GM12875 (cell line): Measurements from ENCODE around the gene CHL1.

ENCODE experiments used
- H3K4me3 ChIP-seq: one replicate; pipeline ENCODE4 v1.5.1; 2011; ENCODE audit warnings: low read depth, low read length, control low read depth
- TF ChIP-seq, protein P1 (sequence below): IDR thresholded peaks from 2 replicates; pipeline ENCODE4 v1.5.1; 2011; ENCODE audit warnings: low read depth, mild to moderate bottlenecking, control low read depth, inconsistent platforms, low read length, moderate library complexity, borderline replicate concordance; ENCODE audit not compliant: insufficient read depth

The CHL1 gene

DNA sequence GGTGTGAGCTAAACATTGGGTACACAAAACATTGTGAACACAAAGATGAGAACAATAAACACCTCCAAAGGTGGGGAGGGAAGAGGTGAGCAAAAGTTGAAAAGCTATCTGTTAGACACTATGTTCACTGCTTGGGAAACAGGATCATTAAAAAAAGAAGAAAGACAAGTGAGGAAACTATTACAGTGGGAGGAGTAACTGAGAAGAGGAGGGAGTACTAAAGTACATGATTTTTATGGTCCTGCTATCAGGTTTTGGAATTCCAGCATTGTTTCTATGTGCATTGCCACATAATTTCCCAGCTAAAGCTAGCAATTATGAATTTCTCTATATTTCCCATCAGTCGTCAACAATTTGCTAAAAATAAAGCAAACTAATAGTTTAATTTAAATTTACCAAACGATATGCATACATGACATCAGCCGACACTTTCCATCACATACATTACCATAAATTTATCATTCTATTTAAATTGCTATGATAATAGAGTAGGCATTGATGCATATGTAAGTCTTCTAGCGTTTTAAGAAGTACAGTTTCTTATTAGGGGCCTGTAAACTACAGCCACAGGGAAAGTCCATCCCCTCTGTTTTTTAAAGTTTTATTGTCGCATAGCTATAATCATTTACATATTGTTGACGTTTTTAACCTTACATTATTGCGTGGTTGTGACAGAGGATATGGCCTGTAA lies 221.8 kb downstream of the CHL1 start:
- TF ChIP-seq, protein P1, sequence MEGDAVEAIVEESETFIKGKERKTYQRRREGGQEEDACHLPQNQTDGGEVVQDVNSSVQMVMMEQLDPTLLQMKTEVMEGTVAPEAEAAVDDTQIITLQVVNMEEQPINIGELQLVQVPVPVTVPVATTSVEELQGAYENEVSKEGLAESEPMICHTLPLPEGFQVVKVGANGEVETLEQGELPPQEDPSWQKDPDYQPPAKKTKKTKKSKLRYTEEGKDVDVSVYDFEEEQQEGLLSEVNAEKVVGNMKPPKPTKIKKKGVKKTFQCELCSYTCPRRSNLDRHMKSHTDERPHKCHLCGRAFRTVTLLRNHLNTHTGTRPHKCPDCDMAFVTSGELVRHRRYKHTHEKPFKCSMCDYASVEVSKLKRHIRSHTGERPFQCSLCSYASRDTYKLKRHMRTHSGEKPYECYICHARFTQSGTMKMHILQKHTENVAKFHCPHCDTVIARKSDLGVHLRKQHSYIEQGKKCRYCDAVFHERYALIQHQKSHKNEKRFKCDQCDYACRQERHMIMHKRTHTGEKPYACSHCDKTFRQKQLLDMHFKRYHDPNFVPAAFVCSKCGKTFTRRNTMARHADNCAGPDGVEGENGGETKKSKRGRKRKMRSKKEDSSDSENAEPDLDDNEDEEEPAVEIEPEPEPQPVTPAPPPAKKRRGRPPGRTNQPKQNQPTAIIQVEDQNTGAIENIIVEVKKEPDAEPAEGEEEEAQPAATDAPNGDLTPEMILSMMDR, result no peak
- no peak overlapping the region for H3K4me3 ChIP-seq

DNA sequence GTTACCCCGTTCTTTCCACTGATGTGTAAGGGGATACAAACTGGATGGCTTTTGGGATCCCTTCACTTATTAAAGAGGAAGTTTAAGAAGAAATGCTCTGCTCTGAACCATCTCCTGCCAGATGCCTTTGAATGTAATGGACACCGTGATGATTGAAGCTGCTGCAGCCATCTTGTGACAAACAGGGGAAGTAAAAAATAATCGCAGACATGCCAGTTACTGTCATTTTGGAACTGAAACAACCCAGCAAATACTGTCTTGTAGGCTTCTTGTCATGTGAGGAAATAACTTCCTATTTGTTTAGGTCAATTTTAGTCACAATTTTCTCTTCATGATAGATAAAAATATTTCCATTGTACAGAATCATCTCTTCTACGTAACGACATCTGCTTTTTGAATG lies 224.0 kb downstream of the CHL1 start:
- H3K4me3 ChIP-seq, result no peak overlapping the region
- TF ChIP-seq, protein P1, result no peak

DNA sequence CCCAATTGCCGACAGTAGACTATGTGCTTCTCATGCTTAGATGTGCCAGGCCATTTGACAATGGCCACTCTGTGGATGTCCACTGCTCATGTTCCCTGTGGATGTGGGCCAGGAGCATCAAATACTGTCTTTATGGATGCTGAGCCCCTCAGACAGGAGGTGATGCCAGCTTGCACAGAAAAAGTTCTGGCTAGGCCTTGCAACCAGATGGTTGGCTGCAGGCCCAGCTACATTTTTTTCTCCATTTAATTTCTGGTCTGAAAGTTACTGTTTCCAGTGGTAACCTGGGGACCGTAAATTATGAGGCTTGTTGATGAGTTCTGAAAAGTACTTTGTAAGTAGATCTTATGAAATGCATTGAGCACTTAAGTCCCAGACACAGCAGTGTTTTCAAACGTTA lies 228.5 kb downstream of the CHL1 start:
- no peak overlapping the region for H3K4me3 ChIP-seq

DNA sequence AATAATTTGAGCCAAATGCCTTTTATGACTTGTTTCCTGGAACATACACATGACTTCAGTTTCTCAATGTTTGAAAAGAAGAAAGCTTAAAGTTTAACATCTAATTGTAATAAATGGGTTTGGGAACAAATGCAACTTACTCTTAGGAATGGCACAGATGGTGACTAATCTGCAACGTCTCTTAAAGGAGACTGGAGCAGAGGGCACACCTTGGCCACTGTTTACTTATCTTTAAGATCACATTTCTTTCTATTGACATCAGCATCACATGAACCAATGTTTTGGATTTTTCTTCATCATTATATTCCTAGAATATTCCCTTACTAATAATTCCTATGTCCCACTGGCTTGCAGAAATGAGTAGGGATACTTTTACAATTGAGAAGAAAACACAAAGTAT lies 229.5 kb downstream of the CHL1 start:
- TF ChIP-seq, protein P1, result no peak

More for the DNA sequence above, 228.5 kb downstream of the CHL1 start:
- TF ChIP-seq, protein P1, result no peak

DNA sequence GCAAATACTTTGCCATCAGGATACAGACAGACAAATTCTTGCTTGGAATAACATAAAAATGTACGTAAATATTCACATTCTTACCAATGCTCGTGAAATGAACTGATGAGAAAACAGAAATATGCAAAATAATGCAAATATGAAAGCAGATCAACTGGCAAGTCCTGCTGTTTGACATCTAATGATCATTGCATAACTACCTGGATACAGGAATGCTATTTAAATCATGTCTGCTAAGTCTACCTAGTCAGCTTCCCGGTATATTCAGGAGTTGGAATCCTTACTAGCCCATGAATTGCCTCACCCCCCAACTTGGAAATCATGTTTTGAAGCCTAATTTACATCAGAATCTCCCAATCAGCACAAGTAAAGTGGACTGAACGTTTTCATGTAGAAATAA lies 230.6 kb downstream of the CHL1 start:
- TF ChIP-seq, protein P1, result no peak
- no peak overlapping the region for H3K4me3 ChIP-seq

More for the DNA sequence above, 229.5 kb downstream of the CHL1 start:
- no peak overlapping the region for H3K4me3 ChIP-seq

DNA sequence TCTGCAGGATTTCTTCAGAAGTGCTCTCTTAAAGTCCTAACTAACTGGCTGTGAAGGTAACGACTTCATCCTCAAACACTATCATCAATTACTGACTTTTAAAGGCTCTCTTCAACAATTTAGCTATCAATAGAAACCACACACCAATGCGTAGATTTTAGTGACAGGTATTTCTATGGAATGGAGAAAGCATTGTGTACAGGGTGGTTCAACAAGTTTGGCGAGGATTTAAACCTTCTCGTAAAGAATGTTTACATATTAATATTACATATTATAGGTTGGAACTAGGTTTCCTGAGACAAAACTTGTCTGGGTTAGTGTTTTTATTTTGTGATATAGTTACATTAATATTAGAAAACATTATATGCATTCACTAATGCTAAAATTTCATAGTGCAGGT lies 233.6 kb downstream of the CHL1 start:
- no peak overlapping the region for H3K4me3 ChIP-seq
- TF ChIP-seq, protein P1, result no peak

DNA sequence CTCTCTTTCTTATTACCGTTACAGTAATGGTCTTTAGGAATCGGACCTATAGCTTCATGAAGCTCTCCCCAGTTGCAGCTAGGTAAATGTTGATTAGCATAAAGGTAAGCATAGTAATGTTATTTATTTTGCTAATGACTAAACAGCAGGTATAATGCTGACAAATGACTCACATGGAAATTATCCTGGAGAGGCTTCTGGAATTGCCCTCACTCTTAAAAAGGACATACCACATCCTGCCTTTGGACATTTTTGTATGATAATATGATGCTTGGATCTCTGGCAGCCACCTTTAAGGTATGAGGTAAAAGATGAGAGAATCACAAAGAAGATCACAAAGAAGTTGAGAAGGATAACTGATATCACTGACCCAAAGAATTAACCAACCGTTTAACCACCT lies 238.6 kb downstream of the CHL1 start:
- TF ChIP-seq, protein P1, result no peak
- no peak overlapping the region for H3K4me3 ChIP-seq
